ENCODE results near the gene STARD3. TPM values are rescaled to one million over a fixed set of nuclear protein-coding genes. Genes with fewer than 3 reads are reported as not detected.

The STARD3 gene
- total RNA-seq, 1 experiment from 2014 or later, result 55.5 TPM

DNA sequence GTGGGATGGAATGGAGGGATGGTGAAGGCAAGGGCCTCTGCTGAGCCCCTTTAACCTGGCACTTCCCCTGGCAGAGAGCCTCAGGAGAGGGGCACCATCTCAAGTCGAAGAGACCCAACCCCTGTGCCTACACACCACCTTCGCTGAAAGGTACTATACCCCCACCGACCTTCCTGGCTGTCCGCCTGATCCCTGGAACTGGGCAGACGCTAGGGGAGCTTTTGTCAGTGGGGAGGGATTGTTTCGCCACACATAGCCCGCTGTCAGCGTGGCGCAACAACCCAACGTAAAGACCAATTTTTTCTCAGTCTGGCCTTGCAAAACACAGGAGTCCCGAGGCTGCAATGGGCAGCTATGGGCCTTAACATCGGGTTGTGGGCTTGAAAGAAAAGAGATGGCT lies 7.0 kb upstream of the STARD3 start:
- TF ChIP-seq, protein P1, sequence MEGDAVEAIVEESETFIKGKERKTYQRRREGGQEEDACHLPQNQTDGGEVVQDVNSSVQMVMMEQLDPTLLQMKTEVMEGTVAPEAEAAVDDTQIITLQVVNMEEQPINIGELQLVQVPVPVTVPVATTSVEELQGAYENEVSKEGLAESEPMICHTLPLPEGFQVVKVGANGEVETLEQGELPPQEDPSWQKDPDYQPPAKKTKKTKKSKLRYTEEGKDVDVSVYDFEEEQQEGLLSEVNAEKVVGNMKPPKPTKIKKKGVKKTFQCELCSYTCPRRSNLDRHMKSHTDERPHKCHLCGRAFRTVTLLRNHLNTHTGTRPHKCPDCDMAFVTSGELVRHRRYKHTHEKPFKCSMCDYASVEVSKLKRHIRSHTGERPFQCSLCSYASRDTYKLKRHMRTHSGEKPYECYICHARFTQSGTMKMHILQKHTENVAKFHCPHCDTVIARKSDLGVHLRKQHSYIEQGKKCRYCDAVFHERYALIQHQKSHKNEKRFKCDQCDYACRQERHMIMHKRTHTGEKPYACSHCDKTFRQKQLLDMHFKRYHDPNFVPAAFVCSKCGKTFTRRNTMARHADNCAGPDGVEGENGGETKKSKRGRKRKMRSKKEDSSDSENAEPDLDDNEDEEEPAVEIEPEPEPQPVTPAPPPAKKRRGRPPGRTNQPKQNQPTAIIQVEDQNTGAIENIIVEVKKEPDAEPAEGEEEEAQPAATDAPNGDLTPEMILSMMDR (IDR thresholded peaks at IDR 0.05; ENCODE audit: insufficient read depth in 1 of 2, low read depth in 1 of 2, low read length in 1 of 2, severe bottlenecking in 1 of 2, unreplicated experiment in 1 of 2), result no peak
- intact Hi-C loops (cut with micrococcal nuclease; ENCODE audit: unreplicated experiment), result no loop called here
- no TSS peak for BruUV-seq (replicated peaks)
- Histone ChIP-seq H3K4me1 (no peaks in the 10 kb centered on the region), H3K27me3 (replicated peaks; ENCODE audit: control insufficient read depth, insufficient read depth, low read length) (no peaks in the 10 kb centered on the region), H3K4me3 (ENCODE audit: low read depth, low read length) (no peak overlapping the region), H3K9me3 (no peaks in the 10 kb centered on the region), H3K36me3 (ENCODE audit: control insufficient read depth, insufficient read depth, low read length) (no peaks in the 10 kb centered on the region)
- ChIA-PET CTCF (interaction anchor here (3.5 kb wide), 1 partner anchor 9 kb away, joined by 27 read pairs; no protein-coding TSS in a partner anchor), POLR2A (no interaction called here)
- no peaks in the 10 kb centered on the region for H3K9me3 Mint-ChIP-seq (ENCODE audit: unreplicated experiment)
- no peak for DNase-seq
- no peak overlapping the region for H3K4me3 Mint-ChIP-seq (ENCODE audit: unreplicated experiment)
- no peaks in the 10 kb centered on the region for H3K36me3 Mint-ChIP-seq (ENCODE audit: insufficient read depth, unreplicated experiment)
- H3K4me1 Mint-ChIP-seq (ENCODE audit: low read depth, unreplicated experiment), result peaks cover 12% of the 10 kb centered on the region
- H3K27me3 Mint-ChIP-seq (ENCODE audit: insufficient read depth, unreplicated experiment), result peaks cover 4% of the 10 kb centered on the region
- no peak overlapping the region for H3K27ac Mint-ChIP-seq (ENCODE audit: unreplicated experiment)

DNA sequence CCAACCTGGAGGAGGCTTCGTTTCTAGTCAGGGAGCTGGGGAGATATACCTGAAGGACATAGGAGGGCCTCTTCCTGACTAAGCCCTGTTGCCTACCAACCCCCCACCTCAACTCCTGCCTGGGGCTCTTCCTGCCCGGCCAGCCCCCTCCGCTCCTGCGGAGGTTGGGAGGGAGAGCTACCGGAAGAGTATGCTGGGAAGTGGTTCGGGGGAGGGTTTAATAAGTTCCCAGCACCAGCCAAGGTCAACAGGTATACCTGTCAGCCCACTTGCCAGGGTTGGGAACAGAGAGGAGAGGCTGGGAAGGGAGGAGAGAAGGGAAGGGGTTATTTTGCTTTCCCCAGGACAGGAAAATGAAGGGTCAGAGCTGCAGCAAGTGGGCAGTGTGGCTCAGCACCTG lies 5.5 kb upstream of the STARD3 start:
- Mint-ChIP-seq H3K27me3 (ENCODE audit: insufficient read depth, unreplicated experiment) (peaks cover under 1% of the 10 kb centered on the region), H3K4me3 (ENCODE audit: unreplicated experiment) (no peak overlapping the region), H3K36me3 (ENCODE audit: insufficient read depth, unreplicated experiment) (no peaks in the 10 kb centered on the region), H3K27ac (ENCODE audit: unreplicated experiment) (no peak overlapping the region), H3K9me3 (ENCODE audit: unreplicated experiment) (no peaks in the 10 kb centered on the region), H3K4me1 (ENCODE audit: low read depth, unreplicated experiment) (peaks cover 12% of the 10 kb centered on the region)
- intact Hi-C loops (cut with micrococcal nuclease; ENCODE audit: unreplicated experiment), result no loop called here
- BruUV-seq (replicated peaks), result no TSS peak
- no peaks in the 10 kb centered on the region for H3K9me3 ChIP-seq
- no peak for DNase-seq
- no peak overlapping the region for H3K4me3 ChIP-seq (ENCODE audit: low read depth, low read length)
- H3K27me3 ChIP-seq (replicated peaks; ENCODE audit: control insufficient read depth, insufficient read depth, low read length), result no peaks in the 10 kb centered on the region
- H3K4me1 ChIP-seq, result peaks cover 2% of the 10 kb centered on the region
- TF ChIP-seq, protein P1 (IDR thresholded peaks at IDR 0.05; ENCODE audit: insufficient read depth in 1 of 2, low read depth in 1 of 2, low read length in 1 of 2, severe bottlenecking in 1 of 2, unreplicated experiment in 1 of 2), result no peak
- no peaks in the 10 kb centered on the region for H3K36me3 ChIP-seq (ENCODE audit: control insufficient read depth, insufficient read depth, low read length)
- ChIA-PET POLR2A (no interaction called here), CTCF (interaction anchor here (0.6 to 3.5 kb wide), 5 partner anchors 8 to 89 kb away, joined by 3 to 27 read pairs (median 4); partner anchors contain the start of gene PNMT)

DNA sequence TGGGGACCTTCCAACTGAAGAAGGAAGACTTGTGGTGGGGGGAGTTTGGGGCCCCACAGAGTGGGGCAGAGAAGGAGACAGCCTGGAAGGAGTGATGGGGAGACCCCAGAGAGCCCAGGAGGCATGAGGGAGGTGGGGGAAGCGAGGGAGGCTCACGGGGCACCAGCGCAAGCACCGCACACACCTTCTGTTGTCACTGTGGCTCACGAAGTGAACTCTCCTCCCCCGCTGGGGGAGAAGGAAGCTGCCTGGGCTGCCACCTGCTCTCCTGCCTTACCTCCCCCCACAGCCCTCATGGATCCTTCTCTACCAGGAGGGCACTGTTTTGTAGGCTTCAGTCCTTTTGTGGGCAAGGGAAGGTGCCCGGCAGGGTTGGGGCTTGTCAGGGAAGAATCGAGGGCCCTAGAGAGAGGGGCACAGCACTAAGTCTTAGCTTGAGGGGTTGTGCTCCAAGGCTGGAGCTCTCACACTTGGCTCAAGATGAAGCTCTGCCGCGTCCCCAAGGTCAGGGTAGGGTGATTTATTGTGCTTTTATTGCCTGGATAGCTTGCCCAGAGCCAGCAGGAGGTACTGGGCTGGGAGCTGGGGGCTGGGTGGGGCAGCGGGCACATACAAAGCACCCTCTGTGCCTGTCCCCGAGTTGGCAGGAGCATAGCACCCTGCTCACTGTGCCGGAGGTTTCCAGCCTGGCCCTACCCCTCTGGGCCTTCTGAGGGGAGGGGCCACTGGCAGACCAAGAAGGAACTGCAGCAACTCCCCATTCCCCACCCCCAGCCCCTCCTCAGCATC lies 4.6 kb upstream of the STARD3 start:
- Mint-ChIP-seq H3K9me3 (ENCODE audit: unreplicated experiment) (no peaks in the 10 kb centered on the region), H3K27ac (ENCODE audit: unreplicated experiment) (no peak overlapping the region), H3K4me3 (ENCODE audit: unreplicated experiment) (no peak overlapping the region), H3K36me3 (ENCODE audit: insufficient read depth, unreplicated experiment) (no peaks in the 10 kb centered on the region), H3K4me1 (ENCODE audit: low read depth, unreplicated experiment) (peaks cover 12% of the 10 kb centered on the region), H3K27me3 (ENCODE audit: insufficient read depth, unreplicated experiment) (no peaks in the 10 kb centered on the region)
- BruUV-seq (replicated peaks), result no TSS peak
- Histone ChIP-seq H3K4me1 (peaks cover 5% of the 10 kb centered on the region), H3K4me3 (ENCODE audit: low read depth, low read length) (no peak overlapping the region), H3K27me3 (replicated peaks; ENCODE audit: control insufficient read depth, insufficient read depth, low read length) (no peaks in the 10 kb centered on the region), H3K9me3 (no peaks in the 10 kb centered on the region), H3K36me3 (ENCODE audit: control insufficient read depth, insufficient read depth, low read length) (no peaks in the 10 kb centered on the region)
- intact Hi-C loops (cut with micrococcal nuclease; ENCODE audit: unreplicated experiment), result no loop called here
- POLR2A ChIA-PET, result no interaction called here
- TF ChIP-seq, protein P1 (IDR thresholded peaks at IDR 0.05; ENCODE audit: insufficient read depth in 1 of 2, low read depth in 1 of 2, low read length in 1 of 2, severe bottlenecking in 1 of 2, unreplicated experiment in 1 of 2), result no peak
- no peak for DNase-seq
- CTCF ChIA-PET, result interaction anchor here (1.0 to 3.5 kb wide), 4 partner anchors 9 to 36 kb away, joined by 3 to 27 read pairs (median 4); partner anchors contain the start of gene PNMT

Data from Caco-2 (cell line).